HepG2 (cell line): ENCODE measurements around the gene TCF7L2.

Experiments
- EZH2 ChIP-seq: conservative IDR thresholded peaks from 2 replicates; pipeline ENCODE4 v1.6.1; 2012; ENCODE audit warnings: mild to moderate bottlenecking, low read depth, low read length, moderate library complexity
- HIVEP1 ChIP-seq: sonication (generic); formaldehyde crosslinking; IDR thresholded peaks from 2 replicates; pipeline ENCODE4 v1.4.0; 2020; ENCODE audit warnings: mild to moderate bottlenecking, missing genetic modification reagents
- NBN ChIP-seq: fragments of 450-650 bp; conservative IDR thresholded peaks from 2 replicates; pipeline ENCODE4 v1.6.1; 2017
- RXRA ChIP-seq: sonication (generic); formaldehyde crosslinking; IDR thresholded peaks from 2 replicates; pipeline ENCODE4 v1.5.1; 2020; ENCODE audit warnings: missing genetic modification reagents
- SP140L ChIP-seq: sonication (generic); formaldehyde crosslinking; IDR thresholded peaks from 2 replicates; pipeline ENCODE4 v1.4.0; 2020; ENCODE audit warnings: missing genetic modification reagents, borderline replicate concordance
- SRY ChIP-seq: sonication (generic); formaldehyde crosslinking; IDR thresholded peaks from 2 replicates; pipeline ENCODE4 v1.8.0; 2022; ENCODE audit warnings: mild to moderate bottlenecking, missing genetic modification reagents
- TAF15 ChIP-seq: fragments of 200-400 bp; formaldehyde crosslinking; IDR thresholded peaks from one replicate; pipeline ENCODE4 v1.6.1; 2018; ENCODE audit warnings: mild to moderate bottlenecking, low read depth, low read length; ENCODE audit not compliant: poor library complexity, severe bottlenecking
- TF ChIP-seq, protein P1 (sequence below): sonication (generic); formaldehyde crosslinking; IDR thresholded peaks from 2 replicates; pipeline ENCODE4 v1.5.0; 2020; ENCODE audit warnings: missing genetic modification reagents
- TF ChIP-seq, protein P2 (sequence below): IDR thresholded peaks from 2 replicates; pipeline ENCODE4 v1.6.1; 2012; ENCODE audit warnings: inconsistent platforms
- TF ChIP-seq, protein P3 (sequence below): sonication (generic); formaldehyde crosslinking; IDR thresholded peaks from 2 replicates; pipeline ENCODE4 v1.8.1; 2023; ENCODE audit warnings: mild to moderate bottlenecking, inconsistent platforms, moderate library complexity, missing genetic modification reagents, borderline replicate concordance
- TF ChIP-seq, protein P4 (sequence below): sonication (generic); formaldehyde crosslinking; IDR thresholded peaks from 2 replicates; pipeline ENCODE4 v1.5.0; 2020; ENCODE audit warnings: mild to moderate bottlenecking, missing genetic modification reagents, moderate library complexity
- TF ChIP-seq, protein P5 (sequence below): IDR thresholded peaks from 2 replicates; pipeline ENCODE4 v1.6.1; 2016
- TF ChIP-seq, protein P6 (sequence below): sonication (generic); formaldehyde crosslinking; IDR thresholded peaks from 2 replicates; pipeline ENCODE4 v1.4.0; 2020; ENCODE audit warnings: missing genetic modification reagents

DNA sequence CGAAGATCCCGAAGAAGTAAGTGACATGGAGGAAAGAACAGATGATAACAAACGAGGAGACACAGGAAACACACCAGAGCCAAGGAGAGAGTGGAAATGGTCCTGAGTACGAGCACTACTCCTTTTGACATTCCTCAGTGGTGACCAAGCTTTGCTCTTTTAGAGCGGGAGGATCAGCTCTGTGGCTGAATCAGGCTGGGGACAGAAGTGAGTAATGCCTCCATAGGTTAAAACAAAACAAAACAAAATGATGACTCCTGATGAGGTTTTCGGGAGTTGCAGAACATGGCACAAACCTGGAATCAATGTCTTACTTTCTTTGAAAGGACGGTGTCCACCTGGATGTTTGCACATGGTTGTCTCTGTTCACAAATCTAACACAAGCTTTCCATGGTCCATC lies 30.3 kb upstream of the TCF7L2 start:
- TF ChIP-seq HIVEP1 (CRISPR knock-in tag) (no peak), RXRA (CRISPR knock-in tag) (no peak), NBN (no peak), SP140L (CRISPR knock-in tag) (no peak), EZH2 (no peak), TAF15 (no peak), SRY (CRISPR knock-in tag) (no peak)
- TF ChIP-seq, protein P1, sequence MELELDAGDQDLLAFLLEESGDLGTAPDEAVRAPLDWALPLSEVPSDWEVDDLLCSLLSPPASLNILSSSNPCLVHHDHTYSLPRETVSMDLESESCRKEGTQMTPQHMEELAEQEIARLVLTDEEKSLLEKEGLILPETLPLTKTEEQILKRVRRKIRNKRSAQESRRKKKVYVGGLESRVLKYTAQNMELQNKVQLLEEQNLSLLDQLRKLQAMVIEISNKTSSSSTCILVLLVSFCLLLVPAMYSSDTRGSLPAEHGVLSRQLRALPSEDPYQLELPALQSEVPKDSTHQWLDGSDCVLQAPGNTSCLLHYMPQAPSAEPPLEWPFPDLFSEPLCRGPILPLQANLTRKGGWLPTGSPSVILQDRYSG (CRISPR knock-in tag) = no peak
- TF ChIP-seq, protein P2, sequence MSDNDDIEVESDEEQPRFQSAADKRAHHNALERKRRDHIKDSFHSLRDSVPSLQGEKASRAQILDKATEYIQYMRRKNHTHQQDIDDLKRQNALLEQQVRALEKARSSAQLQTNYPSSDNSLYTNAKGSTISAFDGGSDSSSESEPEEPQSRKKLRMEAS = no peak
- TF ChIP-seq, protein P3, sequence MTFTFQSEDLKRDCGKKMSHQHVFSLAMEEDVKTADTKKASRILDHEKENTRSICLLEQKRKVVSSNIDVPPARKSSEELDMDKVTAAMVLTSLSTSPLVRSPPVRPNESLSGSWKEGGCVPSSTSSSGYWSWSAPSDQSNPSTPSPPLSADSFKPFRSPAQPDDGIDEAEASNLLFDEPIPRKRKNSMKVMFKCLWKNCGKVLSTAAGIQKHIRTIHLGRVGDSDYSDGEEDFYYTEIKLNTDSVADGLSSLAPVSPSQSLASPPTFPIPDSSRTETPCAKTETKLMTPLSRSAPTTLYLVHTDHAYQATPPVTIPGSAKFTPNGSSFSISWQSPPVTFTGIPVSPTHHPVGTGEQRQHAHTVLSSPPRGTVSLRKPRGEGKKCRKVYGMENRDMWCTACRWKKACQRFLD (CRISPR knock-in tag) = no peak
- TF ChIP-seq, protein P4, sequence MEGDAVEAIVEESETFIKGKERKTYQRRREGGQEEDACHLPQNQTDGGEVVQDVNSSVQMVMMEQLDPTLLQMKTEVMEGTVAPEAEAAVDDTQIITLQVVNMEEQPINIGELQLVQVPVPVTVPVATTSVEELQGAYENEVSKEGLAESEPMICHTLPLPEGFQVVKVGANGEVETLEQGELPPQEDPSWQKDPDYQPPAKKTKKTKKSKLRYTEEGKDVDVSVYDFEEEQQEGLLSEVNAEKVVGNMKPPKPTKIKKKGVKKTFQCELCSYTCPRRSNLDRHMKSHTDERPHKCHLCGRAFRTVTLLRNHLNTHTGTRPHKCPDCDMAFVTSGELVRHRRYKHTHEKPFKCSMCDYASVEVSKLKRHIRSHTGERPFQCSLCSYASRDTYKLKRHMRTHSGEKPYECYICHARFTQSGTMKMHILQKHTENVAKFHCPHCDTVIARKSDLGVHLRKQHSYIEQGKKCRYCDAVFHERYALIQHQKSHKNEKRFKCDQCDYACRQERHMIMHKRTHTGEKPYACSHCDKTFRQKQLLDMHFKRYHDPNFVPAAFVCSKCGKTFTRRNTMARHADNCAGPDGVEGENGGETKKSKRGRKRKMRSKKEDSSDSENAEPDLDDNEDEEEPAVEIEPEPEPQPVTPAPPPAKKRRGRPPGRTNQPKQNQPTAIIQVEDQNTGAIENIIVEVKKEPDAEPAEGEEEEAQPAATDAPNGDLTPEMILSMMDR (CRISPR knock-in tag) = no peak
- TF ChIP-seq, protein P5, sequence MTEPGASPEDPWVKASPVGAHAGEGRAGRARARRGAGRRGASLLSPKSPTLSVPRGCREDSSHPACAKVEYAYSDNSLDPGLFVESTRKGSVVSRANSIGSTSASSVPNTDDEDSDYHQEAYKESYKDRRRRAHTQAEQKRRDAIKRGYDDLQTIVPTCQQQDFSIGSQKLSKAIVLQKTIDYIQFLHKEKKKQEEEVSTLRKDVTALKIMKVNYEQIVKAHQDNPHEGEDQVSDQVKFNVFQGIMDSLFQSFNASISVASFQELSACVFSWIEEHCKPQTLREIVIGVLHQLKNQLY (CRISPR knock-in tag) = no peak
- TF ChIP-seq, protein P6, sequence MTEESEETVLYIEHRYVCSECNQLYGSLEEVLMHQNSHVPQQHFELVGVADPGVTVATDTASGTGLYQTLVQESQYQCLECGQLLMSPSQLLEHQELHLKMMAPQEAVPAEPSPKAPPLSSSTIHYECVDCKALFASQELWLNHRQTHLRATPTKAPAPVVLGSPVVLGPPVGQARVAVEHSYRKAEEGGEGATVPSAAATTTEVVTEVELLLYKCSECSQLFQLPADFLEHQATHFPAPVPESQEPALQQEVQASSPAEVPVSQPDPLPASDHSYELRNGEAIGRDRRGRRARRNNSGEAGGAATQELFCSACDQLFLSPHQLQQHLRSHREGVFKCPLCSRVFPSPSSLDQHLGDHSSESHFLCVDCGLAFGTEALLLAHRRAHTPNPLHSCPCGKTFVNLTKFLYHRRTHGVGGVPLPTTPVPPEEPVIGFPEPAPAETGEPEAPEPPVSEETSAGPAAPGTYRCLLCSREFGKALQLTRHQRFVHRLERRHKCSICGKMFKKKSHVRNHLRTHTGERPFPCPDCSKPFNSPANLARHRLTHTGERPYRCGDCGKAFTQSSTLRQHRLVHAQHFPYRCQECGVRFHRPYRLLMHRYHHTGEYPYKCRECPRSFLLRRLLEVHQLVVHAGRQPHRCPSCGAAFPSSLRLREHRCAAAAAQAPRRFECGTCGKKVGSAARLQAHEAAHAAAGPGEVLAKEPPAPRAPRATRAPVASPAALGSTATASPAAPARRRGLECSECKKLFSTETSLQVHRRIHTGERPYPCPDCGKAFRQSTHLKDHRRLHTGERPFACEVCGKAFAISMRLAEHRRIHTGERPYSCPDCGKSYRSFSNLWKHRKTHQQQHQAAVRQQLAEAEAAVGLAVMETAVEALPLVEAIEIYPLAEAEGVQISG (CRISPR knock-in tag) = no peak
